IgD-negative memory B cell (primary cell): ENCODE measurements around the gene UBE3A. TPM values are rescaled to one million over a fixed set of nuclear protein-coding genes. Genes with fewer than 3 reads are reported as not detected.
"Not testable (repeated sequence)": the region's sequence is repeated elsewhere in the genome, so short reads cannot be mapped to it uniquely, and the experiment has no call there.

Experiments used
- H3K27ac Mint-ChIP-seq, 3 donors: one replicate each; pipeline ENCODE4 v1.8.0; 2020 to 2022; ENCODE audit warnings: mild to moderate bottlenecking in 3 of 3, mixed read lengths in 3 of 3, moderate library complexity in 1 of 3
- H3K27me3 Mint-ChIP-seq: one replicate; pipeline ENCODE4 v1.8.0; 2021; ENCODE audit warnings: mixed read lengths
- H3K36me3 Mint-ChIP-seq: one replicate; pipeline ENCODE4 v1.8.0; 2020; ENCODE audit warnings: mild to moderate bottlenecking, mixed read lengths
- H3K4me1 Mint-ChIP-seq, 3 donors: one replicate each; pipeline ENCODE4 v1.8.0; 2020 to 2022; ENCODE audit warnings: mixed read lengths in 3 of 3, mild to moderate bottlenecking in 1 of 3
- H3K4me3 Mint-ChIP-seq, 4 donors: one replicate each; pipeline ENCODE4 v1.8.0; 2020 to 2022; ENCODE audit warnings: mild to moderate bottlenecking in 4 of 4, mixed read lengths in 4 of 4, moderate library complexity in 3 of 4
- H3K9me3 Mint-ChIP-seq, 3 donors: one replicate each; pipeline ENCODE4 v1.8.0; 2020 to 2021; ENCODE audit warnings: mixed read lengths in 3 of 3, mild to moderate bottlenecking in 1 of 3
- polyA plus RNA-seq: library from polyadenylated mRNA; unstranded; fragments of 300-500 nt; fragmentation: Illumina TruSeq; gene quantifications from one replicate; pipeline ENCODE4 v1.2.3, GENCODE V29; 2021

The UBE3A gene
- polyA plus RNA-seq, 1 donor from 2014 or later, result 102 TPM

DNA sequence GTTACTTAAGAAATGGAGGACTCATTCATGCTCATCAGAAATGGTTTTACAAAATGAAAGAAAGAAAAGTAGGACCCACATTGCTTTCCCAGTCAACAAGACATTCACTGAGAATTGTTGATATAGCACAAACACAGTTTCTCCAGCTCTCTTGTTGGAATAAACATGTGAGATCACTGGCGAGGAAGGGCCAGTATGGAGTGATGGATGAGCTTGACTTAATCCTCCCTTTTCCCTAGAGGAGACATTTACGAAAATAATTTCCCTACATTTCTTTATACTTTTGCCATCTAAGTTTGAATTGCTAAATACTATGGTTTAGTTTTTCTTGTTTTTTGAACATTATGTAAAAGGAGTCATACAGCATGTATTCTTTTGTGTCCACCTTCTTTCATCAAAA, 15.9 kb upstream of the UBE3A start:
- Mint-ChIP-seq H3K4me3 (no peak overlapping the region), H3K9me3 (peaks cover 1 to 6% (median 4%) of the 10 kb centered on the region in 3 donors), H3K27ac (no peak overlapping the region), H3K4me1 (peaks cover 0 to 1% (median 0%) of the 10 kb centered on the region in 3 donors), H3K36me3 (peaks cover 4% of the 10 kb centered on the region), H3K27me3 (no peaks in the 10 kb centered on the region)

DNA sequence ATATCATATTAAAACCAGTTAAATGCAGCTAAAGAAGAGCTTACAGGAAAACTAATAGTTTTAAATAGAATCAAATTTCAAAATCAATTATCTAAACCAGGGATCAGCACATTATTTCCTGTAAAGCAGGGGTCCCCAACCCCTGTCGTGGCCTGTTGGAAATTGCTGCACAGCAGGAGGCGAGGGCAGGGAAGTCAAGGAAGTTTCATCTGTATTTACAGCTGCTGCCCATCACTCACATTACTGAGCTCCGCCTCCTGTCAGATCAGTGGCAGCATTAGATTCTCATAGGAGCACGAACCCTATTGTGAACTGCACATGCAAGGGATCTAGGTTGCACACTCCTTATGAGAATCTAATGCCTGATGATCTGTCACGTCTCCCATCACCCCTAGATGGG, 14.4 kb upstream of the UBE3A start:
- not testable (repeated sequence) for H3K36me3 Mint-ChIP-seq, H3K9me3 Mint-ChIP-seq, H3K4me1 Mint-ChIP-seq, H3K4me3 Mint-ChIP-seq, H3K27me3 Mint-ChIP-seq, H3K27ac Mint-ChIP-seq

DNA sequence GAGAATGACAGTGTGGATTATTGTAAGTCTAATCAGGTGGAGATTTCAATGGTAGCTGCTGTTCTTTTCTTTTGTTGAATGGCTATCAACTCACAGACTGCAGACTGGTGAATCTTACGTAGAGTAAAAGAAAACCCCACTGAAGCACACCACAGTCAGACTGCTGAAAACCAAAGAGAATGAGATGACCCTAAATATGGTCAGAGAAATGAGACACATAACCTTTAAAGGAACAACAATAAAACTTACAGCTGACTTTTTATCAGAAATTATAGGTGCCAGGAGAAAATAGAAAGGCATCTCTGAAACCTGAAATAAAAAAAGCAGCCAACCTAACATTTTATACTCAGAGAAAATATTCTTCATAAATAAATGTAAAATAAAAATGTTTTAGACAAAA, 12.7 kb upstream of the UBE3A start:
- Mint-ChIP-seq H3K9me3 (peaks cover 4 to 9% (median 8%) of the 10 kb centered on the region in 3 donors), H3K4me3 (no peak overlapping the region), H3K36me3 (no peaks in the 10 kb centered on the region), H3K27me3 (no peaks in the 10 kb centered on the region), H3K27ac (no peak overlapping the region), H3K4me1 (peaks cover 0 to 1% (median 0%) of the 10 kb centered on the region in 3 donors)

DNA sequence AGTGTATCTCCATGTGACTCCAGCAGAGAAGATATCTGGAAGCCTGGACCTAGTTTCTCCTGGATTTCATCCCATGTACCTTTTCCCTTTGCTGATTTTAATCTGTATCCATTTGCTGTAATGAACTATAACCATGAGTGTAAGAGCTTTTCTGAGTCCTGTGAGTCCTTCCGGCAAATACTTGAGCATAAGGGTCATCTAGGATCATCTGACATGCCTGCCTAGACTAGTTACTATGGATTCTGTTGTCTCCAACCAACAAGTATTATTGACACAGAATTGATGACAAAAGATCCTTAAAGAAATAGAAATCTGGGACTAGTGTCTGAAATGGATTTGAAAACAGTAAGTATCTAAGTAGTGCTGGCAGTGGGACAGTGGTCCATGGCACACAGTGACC, 11.3 kb upstream of the UBE3A start:
- Mint-ChIP-seq H3K4me3 (peak overlapping the region in 1 of 4 donors; percentile 6), H3K36me3 (no peaks in the 10 kb centered on the region), H3K27me3 (no peaks in the 10 kb centered on the region), H3K9me3 (peaks cover 4 to 9% (median 8%) of the 10 kb centered on the region in 3 donors), H3K27ac (no peak overlapping the region), H3K4me1 (no peaks in the 10 kb centered on the region)

DNA sequence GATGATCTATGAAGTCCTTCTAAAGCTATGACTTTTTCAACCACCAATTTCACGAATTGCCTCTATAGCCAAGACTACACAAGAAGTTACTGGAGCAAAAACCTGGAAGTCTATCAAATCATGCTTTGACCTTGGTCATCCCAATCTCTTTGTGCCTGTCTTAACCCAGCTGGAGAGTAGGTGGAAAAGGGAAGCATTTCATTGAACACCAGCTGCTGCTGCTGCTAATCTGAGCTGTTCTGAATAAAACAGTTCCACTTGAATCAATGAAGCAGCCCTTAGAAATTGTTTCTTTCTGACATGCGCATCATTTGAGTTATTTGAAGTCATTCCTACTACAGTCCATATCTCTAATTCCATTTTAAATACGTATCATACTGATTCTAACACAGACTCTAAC, 7.3 kb upstream of the UBE3A start:
- H3K27ac Mint-ChIP-seq, result no peak overlapping the region
- H3K9me3 Mint-ChIP-seq, result peaks cover under 1 to 9% (median 8%) of the 10 kb centered on the region in 3 donors
- H3K36me3 Mint-ChIP-seq, result no peaks in the 10 kb centered on the region
- H3K27me3 Mint-ChIP-seq, result no peaks in the 10 kb centered on the region
- H3K4me1 Mint-ChIP-seq, result no peaks in the 10 kb centered on the region
- H3K4me3 Mint-ChIP-seq, result no peak overlapping the region

DNA sequence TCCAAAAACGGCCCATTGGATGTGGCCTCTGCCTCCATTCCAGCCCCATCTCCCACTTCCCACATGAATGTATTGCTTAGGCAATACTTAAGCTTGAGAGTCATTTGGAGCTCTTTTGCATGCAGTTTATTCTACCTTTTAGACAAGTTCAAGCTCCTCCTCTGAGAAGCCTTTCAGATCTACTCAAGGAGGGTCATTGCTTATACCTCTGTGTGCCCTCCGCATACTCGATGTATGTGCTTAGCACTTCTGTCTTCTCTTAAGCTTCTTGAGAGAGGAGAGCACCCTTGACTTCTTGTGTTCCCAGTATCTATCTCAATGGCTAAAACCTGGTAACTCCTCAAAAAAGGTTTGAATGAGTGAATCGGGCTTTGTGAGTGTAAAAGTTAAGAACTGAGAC, 6.6 kb upstream of the UBE3A start:
- H3K4me1 Mint-ChIP-seq, result no peaks in the 10 kb centered on the region
- H3K27ac Mint-ChIP-seq, result no peak overlapping the region
- H3K36me3 Mint-ChIP-seq, result no peaks in the 10 kb centered on the region
- H3K9me3 Mint-ChIP-seq, result peaks cover 0 to 8% (median 8%) of the 10 kb centered on the region in 3 donors
- no peak overlapping the region for H3K4me3 Mint-ChIP-seq
- no peaks in the 10 kb centered on the region for H3K27me3 Mint-ChIP-seq

DNA sequence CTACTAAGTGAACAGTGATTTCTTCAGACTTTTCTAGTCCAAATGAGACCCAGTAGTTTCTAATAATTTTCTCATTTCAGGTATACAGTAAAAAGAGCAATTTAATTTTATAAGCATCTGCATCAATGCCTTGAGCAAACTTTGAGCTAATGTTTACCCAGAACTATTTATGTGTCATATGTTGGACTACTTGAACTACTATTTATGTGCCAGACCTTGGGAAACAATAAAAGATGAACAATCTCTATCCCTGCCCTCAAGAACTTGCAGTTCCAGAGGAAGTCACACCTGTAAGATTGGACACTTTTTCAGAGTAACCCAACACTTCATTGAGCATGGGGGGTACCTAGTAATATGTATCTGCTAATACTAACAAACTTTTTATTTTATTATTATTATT, 2.3 kb upstream of the UBE3A start:
- Mint-ChIP-seq H3K9me3 (peaks cover 0 to 1% (median 0%) of the 10 kb centered on the region in 3 donors), H3K4me1 (peaks cover 6 to 12% (median 12%) of the 10 kb centered on the region in 3 donors), H3K27me3 (no peaks in the 10 kb centered on the region), H3K36me3 (no peaks in the 10 kb centered on the region), H3K4me3 (peak overlapping the region in 1 of 4 donors; percentile 77), H3K27ac (peak overlapping the region in 1 of 3 donors; percentile 31)

DNA sequence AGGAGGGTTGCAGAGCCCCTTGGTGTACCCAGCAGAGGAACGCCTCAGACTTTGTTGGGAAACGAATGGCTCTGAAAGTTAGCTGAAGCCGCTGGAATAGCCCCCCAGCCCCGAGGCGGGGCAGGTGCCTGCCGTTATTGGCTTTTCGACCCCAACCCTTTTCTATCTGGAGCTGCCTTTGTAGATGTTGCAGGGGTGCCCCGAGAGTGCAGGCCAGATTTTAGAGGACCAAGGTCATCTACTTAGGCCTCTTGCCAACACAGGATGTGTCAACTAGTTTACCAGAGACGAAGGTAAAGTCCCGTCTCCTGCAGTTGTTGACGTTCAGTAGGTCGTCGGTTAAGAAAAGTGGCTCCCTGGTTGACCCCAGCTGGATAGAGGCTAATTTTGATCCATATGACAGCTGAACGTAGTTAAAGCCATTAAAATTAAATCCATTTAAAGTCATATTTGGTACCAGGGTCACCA, 579 bp upstream of the UBE3A start:
- peak overlapping the region; percentile 40 to 86 (median 74) for H3K27ac Mint-ChIP-seq
- peaks cover 0 to 1% (median 0%) of the 10 kb centered on the region in 3 donors for H3K9me3 Mint-ChIP-seq
- H3K4me1 Mint-ChIP-seq, result peaks cover 22 to 29% (median 27%) of the 10 kb centered on the region in 3 donors
- no peaks in the 10 kb centered on the region for H3K36me3 Mint-ChIP-seq
- no peaks in the 10 kb centered on the region for H3K27me3 Mint-ChIP-seq
- H3K4me3 Mint-ChIP-seq, result peak overlapping the region; percentile 77 to 94 (median 91)

DNA sequence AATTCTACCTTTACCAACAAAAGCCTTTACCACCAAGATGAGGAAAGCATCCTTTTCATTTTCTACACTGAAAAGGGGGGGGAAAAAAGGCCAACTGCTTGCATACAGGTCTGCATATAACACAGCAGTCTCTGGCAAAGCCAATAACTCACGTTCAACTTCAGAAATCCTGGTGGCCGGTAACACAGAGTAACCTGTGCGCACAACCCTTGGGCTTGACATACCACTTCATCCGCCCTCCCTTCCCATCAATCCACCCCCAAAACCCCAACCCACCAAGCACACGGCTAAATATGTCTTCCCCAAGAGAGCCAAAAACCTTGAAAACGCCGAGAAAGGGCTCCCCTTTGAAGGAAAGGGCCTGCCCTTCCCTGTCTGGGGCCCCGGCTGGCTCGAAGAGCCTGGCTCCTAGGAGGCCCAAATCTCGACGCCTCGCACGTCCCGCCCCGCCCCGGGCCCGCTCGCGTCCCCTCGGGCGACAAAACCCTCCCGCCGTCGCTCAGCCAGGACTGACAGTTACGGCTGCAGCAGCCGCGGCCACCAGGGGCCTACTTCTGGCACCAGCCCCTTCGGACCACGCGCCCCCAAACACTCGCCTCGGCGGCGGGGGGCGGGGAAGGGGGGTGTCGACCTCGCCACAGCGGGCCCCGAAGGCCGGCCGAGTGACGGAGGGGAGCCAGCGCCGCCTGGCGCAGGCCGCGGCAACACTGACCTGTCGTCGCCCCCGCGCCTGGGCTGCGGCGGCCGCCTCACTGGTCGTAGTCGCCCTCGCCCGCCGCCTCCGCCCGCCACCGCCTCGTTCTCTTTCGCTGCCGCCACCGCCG, 835 bp downstream of the UBE3A start:
- peak overlapping the region; percentile 77 to 97 (median 91) for H3K4me3 Mint-ChIP-seq
- peaks cover 24 to 30% (median 29%) of the 10 kb centered on the region in 3 donors for H3K4me1 Mint-ChIP-seq
- H3K27me3 Mint-ChIP-seq, result no peaks in the 10 kb centered on the region
- peaks cover 0 to 1% (median 0%) of the 10 kb centered on the region in 3 donors for H3K9me3 Mint-ChIP-seq
- peak overlapping the region; percentile 40 to 83 (median 80) for H3K27ac Mint-ChIP-seq
- no peaks in the 10 kb centered on the region for H3K36me3 Mint-ChIP-seq

DNA sequence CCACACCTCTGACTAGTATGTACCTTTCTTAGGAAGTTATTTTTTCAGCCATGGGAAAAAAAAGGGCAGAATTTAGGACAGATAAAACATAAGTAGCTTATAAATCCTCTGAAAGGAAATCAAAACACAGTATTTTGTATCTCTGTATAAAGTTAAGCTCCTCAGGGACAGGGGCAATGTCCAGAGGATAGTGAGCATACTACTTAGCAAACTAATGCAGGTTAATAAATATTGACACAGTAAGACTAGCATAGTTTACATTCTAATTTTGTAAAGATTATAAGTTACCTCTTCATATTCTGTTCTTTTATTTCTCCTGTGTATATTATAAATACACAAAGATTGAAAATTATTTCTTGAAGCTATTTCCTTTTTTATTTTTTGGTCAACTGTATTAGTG, 2.1 kb downstream of the UBE3A start:
- Mint-ChIP-seq H3K9me3 (peaks cover 0 to 1% (median 0%) of the 10 kb centered on the region in 3 donors), H3K36me3 (no peaks in the 10 kb centered on the region), H3K27ac (peak overlapping the region in 1 of 3 donors; percentile 74), H3K27me3 (no peaks in the 10 kb centered on the region), H3K4me3 (peak overlapping the region; percentile 61 to 89 (median 86)), H3K4me1 (peaks cover 32 to 42% (median 42%) of the 10 kb centered on the region in 3 donors)

DNA sequence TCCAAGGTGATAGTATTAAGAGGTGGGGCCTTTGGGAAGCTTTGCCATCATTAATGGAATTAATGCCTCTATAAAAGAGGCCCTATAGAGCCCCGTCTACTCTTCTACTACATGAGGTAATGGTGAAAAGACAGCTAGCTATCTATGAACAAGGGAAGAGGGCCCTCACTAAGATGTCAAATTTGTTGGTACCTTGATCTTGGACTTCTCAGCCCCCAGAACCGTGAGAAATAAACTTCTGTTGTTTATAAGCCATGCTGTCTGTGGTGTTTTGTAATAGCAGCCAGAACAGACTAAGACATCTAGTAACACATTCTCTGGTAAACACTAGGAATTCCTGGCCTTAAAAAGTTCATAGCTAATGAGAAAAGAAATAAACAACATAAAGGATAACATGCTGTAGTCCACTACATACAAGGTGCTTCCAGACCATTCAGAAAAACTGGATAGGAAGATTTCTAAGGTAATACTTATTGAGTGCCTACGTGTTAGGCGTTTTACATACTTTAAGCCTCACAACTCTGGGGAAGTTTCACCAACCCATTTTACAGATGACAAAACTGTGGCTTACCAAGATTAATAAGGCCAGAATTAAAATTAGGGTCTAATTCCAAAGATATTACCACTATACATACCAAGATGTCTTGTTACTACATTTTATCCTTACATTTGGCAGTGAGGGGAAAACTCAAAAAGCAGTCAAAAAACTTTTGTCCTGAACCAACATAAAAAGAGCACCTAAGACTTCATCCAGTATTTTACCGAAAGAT, 3.2 kb downstream of the UBE3A start:
- H3K4me1 Mint-ChIP-seq, result peaks cover 37 to 48% (median 48%) of the 10 kb centered on the region in 3 donors
- H3K36me3 Mint-ChIP-seq, result no peaks in the 10 kb centered on the region
- H3K27ac Mint-ChIP-seq, result peak overlapping the region in 1 of 3 donors; percentile 74
- peaks cover 0 to 1% (median 0%) of the 10 kb centered on the region in 3 donors for H3K9me3 Mint-ChIP-seq
- peak overlapping the region in 3 of 4 donors; percentile 38 to 88 (median 84) for H3K4me3 Mint-ChIP-seq
- H3K27me3 Mint-ChIP-seq, result no peaks in the 10 kb centered on the region

DNA sequence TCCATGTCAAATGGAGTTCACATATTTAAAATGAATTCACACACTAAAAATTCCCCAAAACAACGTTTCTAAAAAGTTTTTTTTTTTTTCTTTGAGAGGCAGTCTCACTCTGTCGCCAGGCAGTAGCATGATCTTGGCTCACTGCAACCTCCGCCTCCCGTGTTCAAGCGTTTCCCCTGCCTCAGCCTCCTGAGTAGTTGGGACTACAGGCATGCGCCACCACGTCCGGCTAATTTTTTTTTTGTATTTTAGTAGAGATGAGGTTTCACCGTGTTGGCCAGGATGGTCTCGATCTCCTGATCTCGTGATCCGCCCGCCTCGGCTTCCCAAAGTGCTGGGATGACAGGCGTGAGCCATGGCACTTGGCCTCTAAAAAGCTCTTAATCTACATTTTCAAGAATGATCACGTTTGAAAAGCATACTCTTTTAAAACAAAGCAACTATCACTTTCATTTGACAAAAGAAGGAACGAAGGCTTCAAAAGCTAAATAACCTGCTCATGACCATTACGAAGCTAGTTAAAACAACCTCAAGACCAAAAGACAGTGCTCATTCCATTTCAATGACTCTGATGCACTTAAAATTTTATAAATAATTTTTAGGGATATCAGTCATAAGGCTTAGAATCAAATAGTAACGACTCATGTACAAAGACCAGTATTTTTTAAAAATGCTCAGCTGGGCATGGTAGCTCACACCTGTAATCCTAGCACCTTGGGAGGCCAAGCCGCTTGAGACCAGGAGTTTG, 5.5 kb downstream of the UBE3A start:
- Mint-ChIP-seq H3K27ac (peak overlapping the region in 1 of 3 donors; percentile 55), H3K4me3 (peak overlapping the region in 1 of 4 donors; percentile 77), H3K4me1 (peaks cover 45 to 55% (median 53%) of the 10 kb centered on the region in 3 donors), H3K9me3 (peaks cover 0 to 1% (median 0%) of the 10 kb centered on the region in 3 donors), H3K27me3 (no peaks in the 10 kb centered on the region), H3K36me3 (no peaks in the 10 kb centered on the region)

DNA sequence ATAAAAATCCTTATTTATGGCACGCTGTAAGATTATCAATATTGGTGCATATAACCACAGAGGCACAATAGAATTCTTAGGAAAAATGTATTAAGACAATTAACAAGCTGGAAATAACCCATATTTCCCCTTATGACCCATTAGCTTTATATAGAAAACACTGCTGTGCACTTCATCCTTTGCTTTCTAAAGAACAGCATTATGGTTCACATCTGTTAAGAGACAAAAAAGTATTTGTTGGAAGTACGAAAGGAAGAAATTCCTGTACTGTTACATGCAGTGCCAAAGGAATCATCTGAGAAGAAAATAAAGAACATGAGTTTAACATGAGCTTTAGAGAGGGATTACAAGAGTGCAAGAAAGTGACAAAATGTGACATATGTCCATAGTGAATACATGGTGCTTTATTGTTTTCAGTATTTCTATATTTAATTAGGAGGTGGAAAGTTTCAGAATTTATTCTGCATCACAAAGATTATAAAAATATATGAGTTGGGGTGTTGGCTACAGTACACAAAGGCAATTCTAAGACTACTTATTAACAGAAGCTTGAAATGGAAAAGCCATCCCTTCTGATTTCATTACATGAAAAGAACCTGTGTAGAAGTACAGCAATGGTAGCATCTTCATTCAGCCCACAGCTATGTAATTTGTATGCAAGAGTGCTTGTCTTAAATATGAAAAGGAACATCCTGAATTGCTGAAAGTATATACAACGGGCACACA, 6.8 kb downstream of the UBE3A start:
- H3K27me3 Mint-ChIP-seq, result no peaks in the 10 kb centered on the region
- H3K9me3 Mint-ChIP-seq, result no peaks in the 10 kb centered on the region
- H3K4me3 Mint-ChIP-seq, result peak overlapping the region in 1 of 4 donors; percentile 10
- H3K4me1 Mint-ChIP-seq, result peaks cover 48 to 57% (median 54%) of the 10 kb centered on the region in 3 donors
- H3K27ac Mint-ChIP-seq, result peak overlapping the region in 1 of 3 donors; percentile 55
- H3K36me3 Mint-ChIP-seq, result no peaks in the 10 kb centered on the region

DNA sequence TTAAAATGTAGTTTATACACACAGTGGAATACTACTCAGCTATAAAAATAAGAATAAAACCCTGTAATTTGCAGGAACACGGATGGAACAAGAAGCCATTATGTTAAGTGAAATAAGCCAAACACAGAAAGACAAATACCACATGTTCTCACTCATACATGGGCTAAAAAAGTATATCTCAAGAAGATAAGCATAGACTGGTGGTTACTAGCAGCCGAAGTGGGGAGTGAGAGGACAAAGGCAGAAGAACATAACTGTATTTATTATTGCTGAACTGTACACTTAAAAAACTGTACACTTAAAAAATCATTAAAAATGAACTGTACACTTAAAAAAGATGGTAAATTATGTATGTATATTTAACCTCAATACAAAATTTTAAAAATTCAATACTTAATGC, 11.0 kb downstream of the UBE3A start:
- no peak overlapping the region for H3K27ac Mint-ChIP-seq
- H3K4me3 Mint-ChIP-seq, result no peak overlapping the region
- no peaks in the 10 kb centered on the region for H3K9me3 Mint-ChIP-seq
- peaks cover 38 to 53% (median 46%) of the 10 kb centered on the region in 3 donors for H3K4me1 Mint-ChIP-seq
- no peaks in the 10 kb centered on the region for H3K27me3 Mint-ChIP-seq
- peaks cover 3% of the 10 kb centered on the region for H3K36me3 Mint-ChIP-seq
